ENCODE results near the gene OCA2.

OCA2 gene

GRCh38 chr15:28058082-28058481, 41.0 kb downstream of the OCA2 start:
- Histone ChIP-seq H3K9ac (ENCODE audit: low read depth, low read length) (no peak overlapping the region), H3K27me3 (ENCODE audit: control insufficient read depth, insufficient read depth, low read length) (no peaks in the 10 kb centered on the region), H3K4me1 (ENCODE audit: control insufficient read depth, insufficient read depth, low read length) (no peaks in the 10 kb centered on the region), H3K36me3 (ENCODE audit: insufficient read depth, low read length) (no peaks in the 10 kb centered on the region), H3K9me3 (replicated peaks; ENCODE audit: low read length) (peaks cover 2% of the 10 kb centered on the region), H3K4me3 (ENCODE audit: low read length) (no peak overlapping the region), H3K4me2 (ENCODE audit: low read length) (no peak overlapping the region)

GRCh38 chr15:28051955-28052633, 47.0 kb downstream of the OCA2 start:
- H3K27me3 ChIP-seq (ENCODE audit: control insufficient read depth, insufficient read depth, low read length): no peaks in the 10 kb centered on the region
- H3K9me3 ChIP-seq (replicated peaks; ENCODE audit: low read length): peaks cover 2% of the 10 kb centered on the region
- no peaks in the 10 kb centered on the region for H3K36me3 ChIP-seq (ENCODE audit: insufficient read depth, low read length)
- no peaks in the 10 kb centered on the region for H3K4me1 ChIP-seq (ENCODE audit: control insufficient read depth, insufficient read depth, low read length)
- no peak overlapping the region for H3K4me2 ChIP-seq (ENCODE audit: low read length)
- H3K4me3 ChIP-seq (ENCODE audit: low read length): no peak overlapping the region
- H3K9ac ChIP-seq (ENCODE audit: low read depth, low read length): no peak overlapping the region

DNA sequence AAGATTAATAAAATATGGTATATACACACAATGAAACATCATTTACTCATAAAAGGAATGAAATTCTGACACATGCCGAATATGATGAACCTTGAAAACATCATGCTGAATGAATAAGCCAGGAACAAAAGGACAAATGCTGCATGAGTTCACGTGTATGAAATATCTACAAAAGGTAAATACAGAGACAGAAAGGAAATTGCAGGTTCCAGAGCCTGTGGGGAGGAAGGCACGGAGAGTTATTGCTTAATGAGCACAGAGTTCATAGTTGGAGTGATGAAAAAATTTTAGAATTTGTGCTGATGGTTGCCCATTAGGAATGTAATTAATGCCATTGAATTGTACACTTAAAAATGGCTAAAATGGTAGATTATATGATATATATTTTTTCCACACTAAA, 49.5 kb downstream of the OCA2 start:
- Histone ChIP-seq H3K9me3 (replicated peaks; ENCODE audit: low read length) (peaks cover 2% of the 10 kb centered on the region), H3K36me3 (ENCODE audit: insufficient read depth, low read length) (no peaks in the 10 kb centered on the region), H3K9ac (ENCODE audit: low read depth, low read length) (no peak overlapping the region)

GRCh38 chr15:28047277-28047676, 51.8 kb downstream of the OCA2 start:
- Histone ChIP-seq H3K4me3 (ENCODE audit: low read length) (no peak overlapping the region), H3K27me3 (ENCODE audit: control insufficient read depth, insufficient read depth, low read length) (no peaks in the 10 kb centered on the region), H3K36me3 (ENCODE audit: insufficient read depth, low read length) (no peaks in the 10 kb centered on the region), H3K9me3 (replicated peaks; ENCODE audit: low read length) (no peaks in the 10 kb centered on the region), H3K9ac (ENCODE audit: low read depth, low read length) (no peak overlapping the region), H3K4me2 (ENCODE audit: low read length) (no peak overlapping the region), H3K4me1 (ENCODE audit: control insufficient read depth, insufficient read depth, low read length) (no peaks in the 10 kb centered on the region)

More for the DNA sequence above, 49.5 kb downstream of the OCA2 start:
- H3K4me3 ChIP-seq (ENCODE audit: low read length): no peak overlapping the region
- no peak overlapping the region for H3K4me2 ChIP-seq (ENCODE audit: low read length)
- no peaks in the 10 kb centered on the region for H3K27me3 ChIP-seq (ENCODE audit: control insufficient read depth, insufficient read depth, low read length)
- H3K4me1 ChIP-seq (ENCODE audit: control insufficient read depth, insufficient read depth, low read length): no peaks in the 10 kb centered on the region

DNA sequence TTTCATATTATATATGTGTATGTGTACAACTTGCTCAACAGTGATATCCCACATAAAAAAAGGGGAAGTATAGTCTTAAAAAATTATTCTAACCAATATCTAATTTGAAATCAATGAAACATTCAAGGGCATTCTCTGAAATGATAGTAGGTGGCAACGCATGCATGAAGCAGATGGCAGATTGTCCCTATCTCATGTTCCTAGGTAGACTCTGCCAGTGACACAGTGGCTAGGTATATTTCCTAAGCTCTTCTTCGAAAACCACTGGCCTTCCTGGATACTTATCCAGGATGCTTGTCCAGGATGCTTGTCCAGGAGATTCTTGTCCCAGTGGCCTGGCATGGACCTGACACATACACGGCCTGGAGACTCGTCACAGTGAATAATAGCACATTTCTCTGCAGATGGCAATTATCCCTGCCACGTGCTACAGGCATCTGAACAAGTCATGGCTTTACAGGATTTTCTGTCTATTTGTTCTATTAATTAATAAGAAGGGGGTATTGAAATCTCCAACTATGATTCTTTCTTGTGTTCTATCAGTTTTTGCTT, 54.9 kb downstream of the OCA2 start:
- Histone ChIP-seq H3K9ac (ENCODE audit: low read depth, low read length) (no peak overlapping the region), H3K4me2 (ENCODE audit: low read length) (no peak overlapping the region), H3K36me3 (ENCODE audit: insufficient read depth, low read length) (no peaks in the 10 kb centered on the region), H3K4me3 (ENCODE audit: low read length) (no peak overlapping the region), H3K9me3 (replicated peaks; ENCODE audit: low read length) (no peaks in the 10 kb centered on the region), H3K4me1 (ENCODE audit: control insufficient read depth, insufficient read depth, low read length) (no peaks in the 10 kb centered on the region), H3K27me3 (ENCODE audit: control insufficient read depth, insufficient read depth, low read length) (no peaks in the 10 kb centered on the region)

- Histone ChIP-seq H3K4me3 (ENCODE audit: low read length) (no peak overlapping the region), H3K4me1 (ENCODE audit: control insufficient read depth, insufficient read depth, low read length) (no peaks in the 10 kb centered on the region), H3K4me2 (ENCODE audit: low read length) (no peak overlapping the region), H3K27me3 (ENCODE audit: control insufficient read depth, insufficient read depth, low read length) (no peaks in the 10 kb centered on the region), H3K9me3 (replicated peaks; ENCODE audit: low read length) (no peaks in the 10 kb centered on the region), H3K36me3 (ENCODE audit: insufficient read depth, low read length) (no peaks in the 10 kb centered on the region), H3K9ac (ENCODE audit: low read depth, low read length) (no peak overlapping the region)
Observed at GRCh38 chr15:28043691-28044091, 55.4 kb downstream of the OCA2 start.

GRCh38 chr15:28037969-28038590, 61.0 kb downstream of the OCA2 start:
- Histone ChIP-seq H3K9ac (ENCODE audit: low read depth, low read length) (no peak overlapping the region), H3K4me1 (ENCODE audit: control insufficient read depth, insufficient read depth, low read length) (no peaks in the 10 kb centered on the region), H3K4me2 (ENCODE audit: low read length) (no peak overlapping the region), H3K4me3 (ENCODE audit: low read length) (no peak overlapping the region), H3K9me3 (replicated peaks; ENCODE audit: low read length) (no peaks in the 10 kb centered on the region), H3K27me3 (ENCODE audit: control insufficient read depth, insufficient read depth, low read length) (no peaks in the 10 kb centered on the region), H3K36me3 (ENCODE audit: insufficient read depth, low read length) (no peaks in the 10 kb centered on the region)

DNA sequence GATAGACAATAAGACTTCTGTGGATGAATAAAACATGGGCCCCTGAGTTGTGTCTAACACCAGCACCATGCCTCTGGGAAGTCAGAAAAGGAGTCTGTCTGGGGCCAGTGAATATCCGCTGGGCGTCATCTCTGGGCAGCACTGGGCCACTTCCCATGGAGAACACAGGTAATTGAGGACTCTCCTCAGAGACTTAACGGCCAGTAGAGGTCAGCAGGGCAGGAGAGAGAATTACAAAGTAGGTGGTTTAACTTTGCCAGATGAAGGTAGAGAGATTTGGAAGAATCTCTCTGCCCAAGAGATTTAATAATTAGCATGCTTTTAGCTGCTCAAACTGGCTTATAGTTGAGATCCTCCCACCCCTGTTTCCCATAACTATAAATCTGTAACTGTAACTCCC, 65.7 kb downstream of the OCA2 start:
- H3K27me3 ChIP-seq (ENCODE audit: control insufficient read depth, insufficient read depth, low read length): no peaks in the 10 kb centered on the region
- H3K36me3 ChIP-seq (ENCODE audit: insufficient read depth, low read length): no peaks in the 10 kb centered on the region
- no peaks in the 10 kb centered on the region for H3K4me1 ChIP-seq (ENCODE audit: control insufficient read depth, insufficient read depth, low read length)
- no peak overlapping the region for H3K9ac ChIP-seq (ENCODE audit: low read depth, low read length)
- no peak overlapping the region for H3K4me2 ChIP-seq (ENCODE audit: low read length)
- H3K9me3 ChIP-seq (replicated peaks; ENCODE audit: low read length): no peaks in the 10 kb centered on the region
- no peak overlapping the region for H3K4me3 ChIP-seq (ENCODE audit: low read length)

- H3K9ac ChIP-seq (ENCODE audit: low read depth, low read length): no peak overlapping the region
- H3K4me3 ChIP-seq (ENCODE audit: low read length): no peak overlapping the region
- H3K36me3 ChIP-seq (ENCODE audit: insufficient read depth, low read length): no peaks in the 10 kb centered on the region
- no peaks in the 10 kb centered on the region for H3K4me1 ChIP-seq (ENCODE audit: control insufficient read depth, insufficient read depth, low read length)
- no peak overlapping the region for H3K4me2 ChIP-seq (ENCODE audit: low read length)
- peaks cover 2% of the 10 kb centered on the region for H3K9me3 ChIP-seq (replicated peaks; ENCODE audit: low read length)
- no peaks in the 10 kb centered on the region for H3K27me3 ChIP-seq (ENCODE audit: control insufficient read depth, insufficient read depth, low read length)
Observed at GRCh38 chr15:28030801-28031200, 68.3 kb downstream of the OCA2 start.

DNA sequence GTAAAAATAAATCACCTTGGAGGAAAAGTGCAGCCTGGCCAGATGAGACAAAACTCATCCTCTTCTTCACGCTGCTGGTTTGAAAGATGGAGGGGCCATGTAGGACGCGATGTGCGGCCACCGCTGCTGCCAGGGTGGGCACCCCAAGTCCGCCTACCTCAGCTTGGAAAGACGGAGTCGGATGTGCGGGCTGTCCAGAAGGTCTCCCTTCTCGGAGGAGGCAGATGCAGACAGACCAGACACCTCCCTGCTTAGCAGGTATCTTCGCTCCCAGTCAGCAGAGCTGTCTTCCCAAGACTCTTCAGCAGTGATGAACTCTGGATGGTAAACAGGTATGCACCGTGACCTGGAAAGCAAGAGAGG, 71.4 kb downstream of the OCA2 start:
- Histone ChIP-seq H3K4me1 (ENCODE audit: control insufficient read depth, insufficient read depth, low read length) (no peaks in the 10 kb centered on the region), H3K9me3 (replicated peaks; ENCODE audit: low read length) (peaks cover 7% of the 10 kb centered on the region), H3K36me3 (ENCODE audit: insufficient read depth, low read length) (no peaks in the 10 kb centered on the region)

DNA sequence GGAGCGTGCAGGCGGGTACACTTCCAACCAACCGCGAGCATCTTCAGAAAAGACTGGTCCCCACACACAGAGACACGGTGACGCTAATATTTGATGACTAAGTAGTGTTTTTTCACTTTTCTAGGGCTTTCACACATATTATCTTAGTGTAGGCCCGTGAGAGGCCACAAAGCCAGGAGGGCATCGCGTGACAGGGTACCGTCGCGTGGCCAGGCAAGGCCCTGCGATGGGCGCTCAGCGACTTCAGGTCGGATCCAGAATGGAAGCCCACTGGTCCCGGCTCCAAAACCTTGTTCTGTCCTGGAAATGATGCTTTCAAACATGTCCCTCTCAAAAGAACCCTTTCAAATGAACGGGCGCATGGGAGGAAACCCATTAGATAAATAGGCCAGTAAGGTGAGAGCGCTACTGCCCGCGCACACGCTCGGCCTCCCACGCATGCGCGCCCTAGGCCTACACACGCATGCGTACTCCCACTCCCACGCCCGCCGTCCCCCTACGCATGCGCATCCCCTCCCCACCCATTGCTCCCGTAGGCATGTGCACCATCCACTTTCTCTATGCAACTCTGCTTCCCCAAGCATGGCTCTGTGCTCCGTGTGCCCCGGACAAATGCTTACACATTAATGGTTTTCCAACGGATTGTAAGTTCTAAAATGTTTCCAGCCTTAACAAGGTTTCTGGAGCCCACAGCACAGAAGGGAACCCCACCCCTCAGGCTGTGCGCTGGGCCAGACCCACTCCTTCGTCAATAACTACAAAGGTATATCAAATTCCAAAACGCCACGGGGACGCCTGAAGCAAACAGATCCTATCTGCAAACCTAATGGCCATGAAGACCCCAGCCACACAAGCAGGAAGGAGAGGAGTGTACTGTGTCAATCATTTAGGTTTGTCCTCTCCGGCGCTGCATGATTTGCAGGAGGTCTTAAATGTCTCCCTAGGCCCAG, 72.1 kb downstream of the OCA2 start:
- H3K9ac ChIP-seq (ENCODE audit: low read depth, low read length): no peak overlapping the region
- H3K4me2 ChIP-seq (ENCODE audit: low read length): no peak overlapping the region
- peaks cover 7% of the 10 kb centered on the region for H3K9me3 ChIP-seq (replicated peaks; ENCODE audit: low read length)
- H3K4me1 ChIP-seq (ENCODE audit: control insufficient read depth, insufficient read depth, low read length): no peaks in the 10 kb centered on the region
- no peaks in the 10 kb centered on the region for H3K27me3 ChIP-seq (ENCODE audit: control insufficient read depth, insufficient read depth, low read length)
- no peak overlapping the region for H3K4me3 ChIP-seq (ENCODE audit: low read length)
- no peaks in the 10 kb centered on the region for H3K36me3 ChIP-seq (ENCODE audit: insufficient read depth, low read length)

More for the DNA sequence above, 71.4 kb downstream of the OCA2 start:
- Histone ChIP-seq H3K9ac (ENCODE audit: low read depth, low read length) (no peak overlapping the region), H3K4me3 (ENCODE audit: low read length) (no peak overlapping the region), H3K4me2 (ENCODE audit: low read length) (no peak overlapping the region), H3K27me3 (ENCODE audit: control insufficient read depth, insufficient read depth, low read length) (no peaks in the 10 kb centered on the region)
